ENCODE measurements around the gene GTF2F2.

DNA sequence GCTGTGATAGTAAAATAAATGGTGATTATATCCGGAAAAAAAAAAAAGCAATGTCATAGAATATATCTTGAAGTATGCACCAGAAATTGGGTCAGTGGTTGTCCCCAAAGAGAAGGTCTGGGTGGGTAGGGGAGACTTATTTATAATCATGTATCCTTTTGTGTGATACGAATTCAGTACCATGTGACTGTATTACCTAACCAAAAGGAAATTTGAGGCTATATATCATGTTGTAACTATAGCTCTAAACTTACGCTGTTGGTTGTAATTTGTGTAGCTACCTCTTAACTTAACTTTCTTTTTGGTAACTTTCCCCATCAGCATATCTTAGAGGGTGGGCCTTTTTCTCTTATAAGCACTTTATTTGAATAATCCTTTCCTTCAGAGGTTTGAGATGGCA, 105.7 kb downstream of the GTF2F2 start:
- TF ChIP-seq, protein P1, sequence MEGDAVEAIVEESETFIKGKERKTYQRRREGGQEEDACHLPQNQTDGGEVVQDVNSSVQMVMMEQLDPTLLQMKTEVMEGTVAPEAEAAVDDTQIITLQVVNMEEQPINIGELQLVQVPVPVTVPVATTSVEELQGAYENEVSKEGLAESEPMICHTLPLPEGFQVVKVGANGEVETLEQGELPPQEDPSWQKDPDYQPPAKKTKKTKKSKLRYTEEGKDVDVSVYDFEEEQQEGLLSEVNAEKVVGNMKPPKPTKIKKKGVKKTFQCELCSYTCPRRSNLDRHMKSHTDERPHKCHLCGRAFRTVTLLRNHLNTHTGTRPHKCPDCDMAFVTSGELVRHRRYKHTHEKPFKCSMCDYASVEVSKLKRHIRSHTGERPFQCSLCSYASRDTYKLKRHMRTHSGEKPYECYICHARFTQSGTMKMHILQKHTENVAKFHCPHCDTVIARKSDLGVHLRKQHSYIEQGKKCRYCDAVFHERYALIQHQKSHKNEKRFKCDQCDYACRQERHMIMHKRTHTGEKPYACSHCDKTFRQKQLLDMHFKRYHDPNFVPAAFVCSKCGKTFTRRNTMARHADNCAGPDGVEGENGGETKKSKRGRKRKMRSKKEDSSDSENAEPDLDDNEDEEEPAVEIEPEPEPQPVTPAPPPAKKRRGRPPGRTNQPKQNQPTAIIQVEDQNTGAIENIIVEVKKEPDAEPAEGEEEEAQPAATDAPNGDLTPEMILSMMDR (IDR thresholded peaks at IDR 0.05), result no peak
- TF ChIP-seq EP300 (IDR thresholded peaks at IDR 0.05), result no peak
